HT1080 (cell line): ENCODE results near the gene SLC19A1. TPM values are rescaled to one million over a fixed set of nuclear protein-coding genes. Genes with fewer than 3 reads are reported as not detected.

Experiments used
- DNase-seq: peaks from one replicate; pipeline ENCODE4 v3.0.0-alpha.2; 2015; ENCODE audit warnings: low read depth
- total RNA-seq: library from RNA; depleted of rRNA; stranded (reverse); fragments of >200 nt; shearing (Covaris generic); gene quantifications from 2 replicates; pipeline ENCODE4 v1.2.3, GENCODE V29; 2014

Gene SLC19A1
- total RNA-seq, 1 experiment from 2014 or later = 46.8 TPM

DNA sequence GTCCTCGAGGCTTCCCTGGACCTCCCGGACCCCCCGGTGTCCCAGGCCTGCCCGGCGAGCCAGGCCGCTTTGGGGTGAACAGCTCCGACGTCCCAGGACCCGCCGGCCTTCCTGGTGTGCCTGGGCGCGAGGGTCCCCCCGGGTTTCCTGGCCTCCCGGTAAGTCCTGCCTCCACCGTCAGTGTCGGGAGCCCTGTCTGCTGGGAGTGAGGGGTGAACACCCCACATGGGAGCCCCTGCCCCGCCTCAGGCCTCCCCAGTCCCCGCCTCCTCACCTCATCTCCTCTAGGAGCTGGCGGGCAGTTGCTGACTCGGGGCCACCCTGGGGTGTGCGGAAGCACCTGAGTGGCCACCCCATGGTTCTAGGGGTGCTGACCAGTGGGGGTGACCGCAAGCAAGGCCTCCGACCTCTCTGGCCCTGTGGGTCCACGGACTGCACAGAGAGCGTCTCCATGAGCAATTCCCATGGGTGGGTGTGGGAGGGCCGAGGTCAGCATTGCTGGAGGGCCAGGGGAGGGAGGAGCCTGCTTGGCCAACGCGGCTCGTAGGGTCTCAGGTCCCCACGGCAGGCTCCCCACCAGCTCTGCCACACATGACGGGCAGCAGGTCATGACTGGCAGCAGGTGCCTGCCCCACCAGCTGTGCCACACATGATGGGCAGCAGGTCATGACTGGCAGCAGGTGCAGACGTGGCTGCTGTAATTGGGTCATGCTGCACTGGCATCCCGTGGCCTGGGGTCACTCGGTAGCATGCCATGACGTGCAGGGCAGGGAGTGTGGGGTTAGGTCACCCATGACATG lies 61.3 kb downstream of the SLC19A1 start:
- no peak for DNase-seq

DNA sequence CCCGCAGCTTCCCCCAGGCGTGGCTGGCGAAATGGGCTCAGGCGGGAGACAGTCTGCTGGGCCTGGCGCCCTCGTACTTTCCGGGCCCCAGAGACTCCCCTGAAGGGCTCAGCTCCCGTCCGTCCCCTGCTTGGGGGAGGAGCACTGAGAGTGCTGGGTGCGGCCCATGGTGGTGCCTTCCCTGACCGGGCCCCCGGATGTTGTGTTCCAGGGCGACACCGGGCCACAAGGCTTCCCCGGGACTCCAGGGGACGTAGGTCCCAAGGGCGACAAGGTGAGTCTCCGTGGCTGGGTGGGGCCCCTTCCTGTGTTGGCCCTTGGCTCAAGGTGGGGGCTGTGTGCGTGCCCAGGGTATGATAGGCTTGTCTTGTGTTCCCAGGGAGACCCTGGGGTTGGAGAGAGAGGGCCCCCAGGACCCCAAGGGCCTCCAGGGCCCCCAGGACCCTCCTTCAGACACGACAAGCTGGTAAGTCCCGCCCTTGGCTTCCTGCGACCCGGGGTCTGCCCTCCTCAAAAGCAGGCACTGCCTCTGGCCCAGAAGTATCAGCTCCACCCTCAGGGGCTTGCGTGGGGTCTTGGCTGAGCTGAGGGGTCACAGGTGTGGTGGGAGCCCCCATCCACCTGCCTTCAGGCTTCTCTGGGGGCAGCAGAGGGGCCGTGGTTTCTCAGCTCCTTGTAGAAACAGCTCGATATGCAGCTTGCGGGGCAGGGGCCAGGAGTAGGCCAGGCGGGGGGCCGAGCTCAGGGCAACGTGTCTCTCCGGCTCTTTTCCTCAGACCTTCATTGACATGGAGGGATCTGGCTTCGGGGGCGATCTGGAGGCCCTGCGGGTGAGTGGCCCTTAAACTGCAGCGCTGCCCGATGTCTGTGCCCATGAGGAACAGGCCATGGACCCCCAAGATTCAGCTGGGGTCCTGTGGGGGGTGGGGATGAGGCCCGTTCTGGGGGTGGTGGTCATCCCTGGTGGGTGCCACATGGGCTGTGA lies 62.3 kb downstream of the SLC19A1 start:
- no peak for DNase-seq

DNA sequence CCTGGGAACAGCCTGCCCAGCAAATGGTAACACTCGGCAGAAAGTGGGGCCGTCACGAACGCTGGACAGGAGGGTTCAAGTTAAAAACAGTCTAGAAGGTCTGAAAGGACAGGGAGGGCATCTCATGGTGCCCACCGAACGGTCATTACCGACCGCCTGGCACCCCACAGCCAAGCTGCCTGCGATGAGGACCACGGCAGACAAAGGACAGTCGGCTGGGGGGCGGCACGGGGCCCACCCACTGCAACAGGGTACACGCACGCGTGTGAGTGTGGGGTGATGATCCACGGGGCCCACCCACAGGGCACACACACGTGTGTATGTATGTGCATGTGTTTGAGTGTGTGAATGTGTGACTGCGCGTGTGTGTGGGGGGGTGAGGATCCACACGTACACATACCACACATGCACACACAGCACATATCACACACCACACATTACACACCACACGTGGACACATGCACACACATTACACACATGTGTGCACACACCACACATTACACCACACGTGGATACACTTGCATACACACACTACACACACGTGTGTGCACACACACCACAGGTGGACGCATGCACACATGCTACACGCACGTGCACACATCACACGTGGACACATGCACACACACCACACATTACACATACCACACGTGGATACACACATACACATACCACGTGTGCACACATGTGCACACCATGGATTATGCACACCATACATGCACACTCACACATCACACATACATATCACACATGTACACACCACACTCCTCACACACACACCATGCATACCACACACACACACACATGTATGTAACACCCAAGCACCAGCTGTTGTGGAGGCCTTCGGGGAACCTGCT lies 63.2 kb downstream of the SLC19A1 start:
- no peak for DNase-seq

GRCh38 chr21:45478115-45478801 lies 64.0 kb downstream of the SLC19A1 start:
- no peak for DNase-seq

- no peak for DNase-seq
Observed at GRCh38 chr21:45477176-45478114, 64.8 kb downstream of the SLC19A1 start.

GRCh38 chr21:45476582-45476981 lies 65.7 kb downstream of the SLC19A1 start:
- no peak for DNase-seq

- no peak for DNase-seq
Observed at GRCh38 chr21:45475797-45476570, 66.3 kb downstream of the SLC19A1 start.

DNA sequence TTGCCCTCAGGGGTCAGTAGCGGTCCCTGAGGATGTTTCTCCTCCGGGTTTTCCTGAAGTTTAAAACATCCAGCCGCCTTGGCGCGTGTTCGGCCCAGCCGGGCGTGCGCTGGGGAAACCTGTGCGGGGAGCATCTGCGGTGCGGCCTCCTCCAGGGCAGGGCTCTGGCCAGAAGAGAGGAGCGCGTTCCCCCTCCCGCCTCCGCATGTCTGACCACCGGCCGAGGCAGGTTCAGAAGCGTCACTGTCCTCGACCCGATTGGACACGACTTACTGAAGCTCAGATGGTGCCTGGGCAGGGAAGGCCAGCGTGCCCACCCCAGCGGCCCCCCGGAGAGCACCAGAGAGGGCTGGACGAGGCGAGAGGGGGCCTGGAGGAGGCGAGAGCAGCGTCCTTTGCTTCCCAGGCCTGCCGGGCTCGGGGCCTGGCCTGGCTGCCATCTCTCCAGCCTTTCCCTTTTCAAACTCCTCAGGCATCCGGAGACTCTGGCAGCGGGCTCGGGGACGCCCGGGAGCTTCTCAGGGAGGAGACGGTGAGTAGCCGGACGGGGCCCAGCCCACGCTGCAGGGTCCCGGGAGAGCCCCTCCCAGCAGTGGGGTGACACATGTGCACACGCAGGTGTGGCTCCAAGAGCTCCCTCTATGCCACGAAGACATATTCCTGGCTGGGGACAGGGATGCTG lies 67.1 kb downstream of the SLC19A1 start:
- DNase-seq = no peak

DNA sequence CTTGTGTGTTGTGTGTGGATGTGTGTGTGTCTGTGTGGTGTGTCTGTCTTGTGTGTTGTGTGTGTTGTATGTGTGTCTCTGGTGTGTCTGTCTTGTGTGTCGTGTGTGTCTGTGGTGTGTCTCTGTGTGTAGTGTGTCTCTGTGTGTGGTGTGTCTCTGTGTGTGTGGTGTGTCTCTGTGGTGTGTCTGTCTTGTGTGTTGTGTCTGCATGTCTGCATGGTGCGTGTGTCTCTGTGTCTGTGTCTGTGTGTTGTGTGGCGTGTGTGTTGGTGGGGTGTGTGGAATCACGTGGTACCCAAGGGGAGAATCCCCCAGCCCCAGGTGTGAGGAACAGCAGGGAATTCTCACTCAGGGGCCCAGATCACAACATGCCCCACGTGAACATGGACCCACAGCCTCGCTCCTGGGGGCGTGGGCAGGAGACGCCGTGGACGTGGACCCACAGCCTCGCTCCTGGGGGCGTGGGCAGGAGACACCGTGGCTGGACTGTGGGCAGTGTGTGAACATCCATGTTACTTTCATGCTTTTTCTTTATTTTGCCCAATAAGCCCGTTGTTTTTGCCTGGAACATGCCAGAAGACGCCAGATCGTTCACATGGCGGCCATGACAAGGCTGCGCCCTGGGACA lies 67.8 kb downstream of the SLC19A1 start:
- DNase-seq = no peak

DNA sequence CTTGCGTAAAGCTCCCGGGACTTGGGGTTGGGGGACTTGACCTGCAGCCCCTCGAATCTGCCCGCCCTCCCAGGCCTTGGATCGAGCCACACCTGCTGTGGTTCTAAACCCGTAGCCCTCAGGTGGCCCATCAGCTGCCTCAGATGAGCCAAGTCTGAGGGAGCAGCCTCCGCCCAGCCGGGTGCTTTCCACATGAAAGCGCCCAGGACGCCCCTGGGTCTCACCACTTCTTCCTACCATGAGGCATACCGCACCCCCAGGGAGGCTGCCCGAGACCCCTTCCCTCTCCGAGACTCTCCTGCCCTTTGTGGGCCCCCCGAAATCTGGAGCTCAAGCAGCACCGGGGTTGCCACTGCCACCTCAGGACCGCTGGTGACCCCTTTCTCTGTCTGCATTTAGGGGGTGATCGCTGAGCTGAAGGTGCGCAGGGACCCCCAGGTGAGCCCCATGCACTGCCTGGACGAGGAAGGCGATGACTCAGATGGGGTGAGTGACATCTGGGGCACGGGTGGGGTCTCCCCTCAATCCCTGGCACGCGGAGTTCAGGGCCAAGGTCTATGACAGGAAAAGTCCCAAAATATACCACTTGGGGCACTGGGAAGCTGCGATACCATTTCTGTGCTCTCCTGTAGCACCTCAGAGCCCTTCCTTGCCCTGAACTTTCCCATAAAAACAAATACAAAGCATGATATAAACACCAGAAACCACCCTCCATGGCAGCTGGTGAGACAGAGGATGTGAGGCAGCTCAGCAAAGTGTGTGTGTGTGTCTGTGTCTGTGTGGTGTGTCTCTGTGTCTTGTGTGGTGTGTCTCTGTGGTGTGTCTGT lies 68.5 kb downstream of the SLC19A1 start:
- no peak for DNase-seq

- DNase-seq = no peak
Observed at GRCh38 chr21:45472445-45473365, 69.5 kb downstream of the SLC19A1 start.

- no peak for DNase-seq
Observed at GRCh38 chr21:45471525-45472221, 70.6 kb downstream of the SLC19A1 start.

DNA sequence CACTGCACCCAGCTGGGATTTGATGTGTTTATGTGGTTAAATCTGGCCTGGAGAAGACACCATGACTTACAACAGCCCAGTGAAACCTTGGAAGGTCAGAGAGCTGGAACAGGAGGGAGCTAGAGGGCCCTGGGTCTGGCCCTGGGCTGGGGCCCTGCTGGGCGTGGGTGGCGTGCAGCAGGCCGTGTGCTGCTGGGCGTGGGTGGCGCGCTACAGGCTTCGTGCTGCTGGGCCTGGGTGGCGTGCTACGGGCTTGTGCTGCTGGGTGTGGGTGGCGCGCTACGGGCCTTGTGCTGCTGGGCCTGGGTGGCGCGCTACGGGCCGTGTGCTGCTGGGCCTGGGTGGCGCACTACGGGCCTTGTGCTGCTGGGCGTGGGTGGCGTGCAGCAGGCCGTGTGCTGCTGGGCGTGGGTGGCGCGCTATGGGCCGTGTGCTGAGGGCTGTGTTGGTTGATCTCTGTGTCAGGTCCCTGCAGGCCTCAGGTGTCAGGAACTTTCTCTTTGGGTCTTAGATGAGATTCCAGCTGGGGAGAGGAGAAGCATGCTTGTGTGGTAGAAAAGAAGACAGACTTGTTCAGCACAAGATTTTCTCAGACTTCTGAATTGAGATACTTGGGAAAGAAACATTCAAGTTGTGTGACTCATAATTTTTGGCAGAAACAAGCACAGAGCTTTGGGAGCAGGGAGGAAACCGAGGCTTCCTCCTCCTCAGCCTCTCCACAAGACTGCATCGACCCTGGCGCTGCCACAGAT lies 71.3 kb downstream of the SLC19A1 start:
- peak; percentile 78 for DNase-seq

DNA sequence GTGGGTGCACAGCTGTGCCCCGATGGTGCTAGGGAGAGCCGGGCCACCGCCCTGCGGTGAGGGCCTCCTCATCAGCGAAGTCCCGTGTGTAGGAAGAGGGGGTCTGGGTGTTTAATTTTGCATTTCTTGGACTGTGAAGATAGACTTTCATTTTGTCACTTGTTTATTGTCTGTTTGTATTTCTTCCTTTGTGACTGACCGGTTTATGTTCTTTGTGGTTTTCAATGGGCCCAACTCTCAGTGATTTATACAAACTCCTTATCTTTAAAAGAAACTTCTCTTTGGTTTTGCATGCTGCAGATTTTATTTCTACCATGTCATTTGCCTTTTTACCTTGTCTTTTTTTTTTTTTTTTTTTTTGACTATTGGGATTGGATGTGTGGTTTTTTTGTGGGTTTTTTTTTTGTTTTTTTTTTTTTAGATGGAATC lies 72.1 kb downstream of the SLC19A1 start:
- DNase-seq = no peak
